CD1c-positive myeloid dendritic cell (primary cell): ENCODE results near the gene GORAB.

Experiments used
- DNase-seq: peaks from one replicate; pipeline ENCODE4 v3.0.0-alpha.2; 2016; ENCODE audit errors: extremely low spot score

GORAB gene

DNA sequence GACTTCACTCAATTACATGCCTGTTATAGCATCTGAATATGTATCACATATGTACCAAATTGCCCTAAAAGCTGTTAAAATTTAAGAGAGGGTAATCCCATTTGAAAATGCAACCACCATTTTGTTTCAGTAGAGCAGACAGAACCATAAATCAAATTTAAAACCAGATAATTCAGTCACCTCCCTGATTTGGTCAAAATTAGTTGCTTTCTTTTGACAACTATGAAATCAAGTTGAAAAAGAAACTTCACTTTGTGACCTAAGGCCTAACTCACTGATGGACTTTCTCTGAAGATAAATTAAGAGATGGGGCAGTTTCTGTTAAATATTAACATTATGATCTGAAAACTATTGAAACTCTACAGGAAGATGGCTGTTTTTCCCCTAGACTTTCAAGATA is 6.7 kb downstream of the GORAB start:
- no peak for DNase-seq

DNA sequence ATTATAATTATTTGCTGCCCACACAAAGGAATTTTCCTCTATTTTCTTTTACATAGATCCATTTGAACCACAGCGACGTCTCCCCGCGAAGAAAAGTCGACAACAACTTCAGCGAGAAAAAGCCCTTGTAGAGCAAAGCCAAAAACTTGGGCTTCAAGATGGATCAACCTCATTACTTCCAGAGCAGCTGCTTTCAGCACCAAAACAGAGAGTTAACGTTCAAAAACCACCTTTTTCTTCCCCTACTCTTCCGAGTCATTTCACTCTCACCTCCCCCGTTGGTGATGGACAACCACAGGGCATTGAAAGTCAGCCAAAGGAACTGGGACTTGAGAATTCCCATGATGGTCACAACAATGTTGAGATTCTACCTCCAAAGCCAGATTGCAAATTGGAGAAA is 7.2 kb downstream of the GORAB start:
- DNase-seq: no peak

DNA sequence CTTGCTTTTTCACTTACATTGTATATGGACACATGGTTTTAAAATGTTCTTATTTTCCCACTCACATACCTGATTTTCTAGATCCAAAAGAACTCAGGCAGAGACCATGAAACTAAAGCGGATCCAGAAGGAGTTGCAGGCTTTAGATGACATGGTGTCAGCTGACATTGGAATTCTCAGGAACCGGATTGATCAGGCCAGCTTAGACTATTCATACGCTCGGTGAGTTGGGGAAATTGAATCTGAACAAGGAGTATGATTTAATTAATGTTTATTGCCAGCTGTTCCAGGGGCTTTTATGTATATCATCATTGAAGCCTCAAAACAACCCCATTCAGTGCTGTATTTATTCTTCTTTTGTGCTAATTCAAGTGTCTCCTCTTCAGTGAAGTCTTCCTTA is 12.7 kb downstream of the GORAB start:
- DNase-seq: no peak

DNA sequence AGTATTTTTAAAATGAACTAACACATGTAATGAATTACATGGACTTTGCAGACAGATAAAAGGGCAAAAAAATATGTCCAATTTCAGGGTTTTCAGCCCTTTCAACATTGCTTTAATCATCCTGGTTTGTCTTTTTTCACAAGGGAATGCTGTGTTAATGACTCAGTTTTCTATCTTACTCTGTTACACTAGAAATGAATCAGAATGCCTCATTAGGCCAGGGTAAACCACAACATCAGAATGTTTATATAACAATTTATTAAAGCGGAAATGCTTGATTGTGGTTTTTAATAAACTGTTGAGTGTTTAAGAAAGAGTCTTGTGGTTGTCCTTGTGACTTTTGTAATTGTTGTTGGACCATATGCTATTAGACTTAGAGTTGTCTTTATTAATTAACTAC is 13.5 kb downstream of the GORAB start:
- no peak for DNase-seq

DNA sequence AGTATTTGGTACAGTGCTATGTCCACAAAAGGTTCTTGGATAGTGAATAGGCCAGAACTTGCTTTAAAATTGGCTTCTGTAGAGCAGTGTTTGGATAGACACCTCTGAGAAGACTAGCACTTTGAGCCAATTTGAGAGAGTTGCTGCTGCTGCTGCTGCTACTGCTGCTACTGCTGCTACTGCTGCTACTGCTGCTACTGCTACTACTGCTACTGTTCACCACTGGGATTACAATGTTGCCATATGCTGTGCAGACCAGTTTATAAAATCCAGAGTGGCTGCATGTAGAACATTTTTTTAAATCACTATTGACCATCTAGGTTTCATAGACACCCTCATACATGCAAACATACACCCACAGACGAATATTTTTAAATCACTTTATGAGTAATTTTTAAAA is 15.3 kb downstream of the GORAB start:
- DNase-seq: no peak

DNA sequence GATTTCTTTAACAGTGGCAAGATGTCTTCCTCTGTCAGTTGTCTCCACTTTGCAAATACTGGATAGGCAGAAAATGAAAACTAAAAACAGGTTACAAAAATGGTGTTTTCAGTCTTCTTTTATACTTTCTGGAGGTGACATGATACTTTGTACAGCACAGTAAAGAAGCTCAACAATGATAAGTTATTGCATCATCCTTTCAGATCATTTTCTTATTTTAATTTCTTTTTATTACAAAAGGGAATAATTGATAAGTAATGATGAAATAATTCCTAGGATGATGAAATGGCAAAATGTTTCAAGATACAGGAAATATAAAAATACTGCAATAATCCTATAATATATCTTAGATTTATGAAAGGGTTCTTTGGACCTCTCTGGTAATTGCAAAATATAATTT is 16.5 kb downstream of the GORAB start:
- DNase-seq: no peak

DNA sequence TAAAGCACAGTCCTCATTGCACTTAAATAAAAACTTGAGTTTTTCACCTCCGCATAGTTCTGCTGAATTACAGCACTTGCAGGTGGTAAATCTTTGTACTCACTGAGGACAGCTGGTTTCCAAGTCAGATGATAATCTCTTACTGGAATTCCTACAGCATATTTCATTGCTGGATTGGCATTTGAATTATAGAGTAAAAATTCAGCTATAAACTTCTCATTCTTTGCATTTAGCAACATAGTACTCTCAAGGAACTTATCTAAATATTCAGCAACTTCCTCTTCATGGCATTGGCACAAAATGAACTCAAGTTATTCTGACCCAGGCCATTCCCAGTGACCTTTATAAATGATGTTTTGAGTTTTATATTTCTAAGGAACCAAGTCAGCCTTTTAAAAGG is 23.4 kb downstream of the GORAB start:
- DNase-seq: no peak

DNA sequence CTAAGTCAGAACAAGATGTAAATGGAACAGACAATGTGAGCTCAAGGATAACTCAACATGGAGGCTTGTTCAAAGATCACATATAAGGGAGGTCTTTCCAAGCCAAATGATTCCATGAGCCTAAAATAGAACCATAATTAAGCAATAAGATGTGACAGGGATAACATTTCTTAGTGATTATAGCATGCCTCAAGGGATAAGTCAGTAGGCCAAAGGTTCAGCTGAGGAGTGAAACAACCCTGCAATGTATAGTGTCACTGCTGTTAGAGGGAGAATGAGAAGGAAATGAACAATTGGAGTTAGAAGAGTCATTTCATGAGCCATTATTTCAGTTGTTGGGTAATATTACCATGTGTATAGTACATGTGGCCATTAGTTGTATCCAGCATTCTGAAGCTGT is 25.0 kb downstream of the GORAB start:
- DNase-seq: no peak

DNA sequence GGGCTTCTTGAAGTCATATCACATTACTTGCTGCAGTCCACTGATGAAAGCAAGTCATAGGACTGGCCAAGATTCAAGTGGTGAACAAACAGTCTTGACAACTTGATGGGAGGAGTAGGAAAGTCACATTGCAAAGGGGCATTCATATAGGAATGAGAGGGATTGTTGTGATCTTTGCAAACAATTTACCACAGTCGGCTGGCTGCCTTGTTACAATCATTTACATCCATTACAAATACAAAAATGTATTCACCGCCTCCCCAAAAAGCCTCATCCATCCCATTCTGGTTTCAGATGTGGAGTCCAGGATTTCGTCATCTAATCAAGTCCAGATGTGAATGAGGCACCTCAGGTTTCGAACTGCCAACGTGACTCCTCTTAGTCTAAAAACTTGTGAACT is 26.8 kb downstream of the GORAB start:
- no peak for DNase-seq

DNA sequence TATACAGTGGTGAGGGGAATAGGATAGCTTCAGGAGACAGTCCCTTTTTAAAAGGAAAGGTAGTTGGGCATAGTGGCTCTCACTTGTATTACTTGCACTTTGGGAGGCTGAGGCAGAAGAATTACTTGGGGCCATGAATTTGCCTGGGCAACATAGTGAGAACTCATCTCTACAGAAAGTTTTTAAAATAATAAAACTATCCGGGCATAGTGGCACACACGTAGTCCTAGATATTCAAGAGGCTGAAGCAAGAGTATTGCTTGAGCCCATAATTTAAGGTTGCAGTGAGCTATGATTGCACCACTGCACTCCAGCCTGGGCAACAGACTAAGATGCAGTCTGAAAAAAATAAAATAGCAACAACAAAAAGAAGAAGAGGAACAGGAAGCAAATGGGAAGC is 27.2 kb downstream of the GORAB start:
- DNase-seq: no peak

DNA sequence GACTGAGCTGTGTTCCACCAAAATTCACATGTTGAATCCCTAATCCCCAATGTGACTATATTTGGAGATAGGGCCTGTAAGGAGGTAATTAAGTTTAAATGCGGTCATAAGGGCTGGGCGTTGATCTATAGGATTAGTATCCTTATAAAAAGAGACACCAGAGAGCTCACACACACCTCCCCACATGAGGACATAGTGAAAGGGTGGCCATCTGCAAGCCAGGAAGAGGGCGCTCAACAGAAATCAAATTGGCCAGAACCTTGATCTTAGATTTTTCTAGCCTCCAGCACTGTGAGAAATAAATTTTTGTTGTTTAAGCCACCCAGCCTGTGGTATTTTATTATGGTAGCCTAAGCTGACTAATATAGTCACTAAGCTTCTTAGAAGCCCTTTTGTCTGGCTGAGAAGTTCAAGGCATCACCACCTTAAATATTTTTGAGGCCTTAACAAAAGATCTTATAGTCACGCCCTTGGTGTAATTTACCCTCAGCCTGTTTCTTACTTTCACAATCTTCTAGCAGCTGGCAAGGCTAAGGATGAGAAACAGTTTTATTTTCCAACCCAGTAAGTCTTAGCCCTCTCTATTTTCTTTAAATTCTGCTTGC is 28.8 kb downstream of the GORAB start:
- DNase-seq: no peak

DNA sequence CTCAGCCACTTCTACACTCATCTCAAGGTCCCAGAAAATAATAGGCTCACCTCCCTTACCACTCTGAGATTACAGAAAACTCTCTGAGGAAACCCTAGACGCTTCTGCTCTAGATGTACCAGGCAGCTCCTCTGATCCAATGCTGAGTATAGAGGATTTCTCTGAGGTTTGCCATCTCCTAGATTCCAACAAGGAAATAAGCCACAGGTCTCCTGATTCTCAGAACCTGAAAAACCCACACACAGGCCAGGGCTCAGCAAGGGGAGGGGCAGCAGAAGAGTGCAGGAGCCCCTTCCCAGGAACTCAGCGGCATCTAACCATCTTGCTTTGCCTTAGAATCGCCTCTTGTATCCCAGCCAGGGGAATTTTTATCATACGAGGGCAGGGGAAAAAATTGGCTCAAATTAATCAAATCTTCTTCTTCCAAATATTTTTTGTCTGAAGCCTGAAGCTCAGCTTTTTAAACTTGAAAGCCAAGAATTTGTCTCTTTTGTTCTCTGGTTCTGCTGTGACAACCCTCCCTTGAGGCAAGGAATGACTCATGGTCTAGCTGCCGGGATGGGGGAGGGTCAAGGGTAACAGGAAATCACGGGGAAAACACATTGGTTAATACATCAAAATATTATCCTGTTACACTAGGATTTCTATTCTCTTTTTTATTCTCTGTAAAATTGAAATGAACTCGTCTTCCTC is 30.8 kb downstream of the GORAB start:
- DNase-seq: peak; percentile 15

DNA sequence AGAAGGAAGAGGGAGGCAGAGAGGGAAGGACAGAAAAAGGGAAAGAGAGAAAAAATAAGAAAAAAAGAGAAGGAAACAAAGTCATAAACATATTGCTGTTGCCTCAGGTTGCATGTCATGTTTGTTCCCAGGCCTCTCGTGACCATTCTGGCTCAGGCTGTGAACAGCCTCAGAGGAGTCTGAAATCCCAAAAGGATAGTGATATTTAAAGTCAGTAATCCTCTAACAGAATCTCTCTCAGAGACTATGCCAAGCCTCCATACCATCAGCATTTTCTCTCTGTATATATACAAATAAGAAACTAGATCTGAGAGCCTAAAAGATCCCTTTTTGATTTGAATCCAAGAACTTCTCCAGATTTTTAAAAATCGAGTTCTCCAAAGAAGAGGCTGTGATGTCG is 35.2 kb downstream of the GORAB start:
- no peak for DNase-seq

DNA sequence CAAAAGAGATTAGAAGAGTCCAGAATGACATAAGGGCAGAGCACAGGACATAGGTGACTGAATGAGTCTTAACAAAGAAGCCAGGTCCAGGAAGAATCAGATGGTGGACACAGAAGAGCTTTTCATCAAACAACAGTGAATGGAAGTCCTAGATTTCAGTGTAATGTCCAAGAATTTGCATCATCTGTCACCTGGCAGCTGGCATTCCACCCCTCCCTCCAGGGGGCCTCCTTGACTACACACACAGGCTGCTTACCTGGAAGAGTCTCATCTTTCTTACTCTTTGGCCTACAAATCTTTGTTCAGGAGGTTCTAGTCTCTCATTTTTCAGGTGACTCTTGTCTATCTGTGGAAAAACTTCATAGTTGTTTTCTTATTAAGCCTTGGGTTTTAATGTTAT is 36.2 kb downstream of the GORAB start:
- no peak for DNase-seq

DNA sequence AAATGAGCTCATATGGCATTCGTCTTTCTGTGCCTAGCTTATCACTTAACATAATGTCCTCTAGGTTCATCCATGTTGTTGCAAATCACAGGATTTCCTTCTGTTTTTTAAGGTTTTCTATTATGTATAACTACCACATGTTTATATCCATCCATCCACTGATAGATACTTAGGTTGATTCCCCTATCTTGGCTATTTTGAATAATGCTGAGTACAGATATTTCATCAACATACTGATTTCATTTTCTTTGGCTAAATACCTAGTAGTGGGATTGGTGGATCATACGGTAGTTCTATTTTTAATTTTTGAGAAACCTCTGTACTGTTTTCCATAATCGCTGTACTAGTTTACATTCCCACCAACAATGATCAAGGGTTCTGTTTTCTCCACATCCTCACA is 45.0 kb downstream of the GORAB start:
- no peak for DNase-seq

DNA sequence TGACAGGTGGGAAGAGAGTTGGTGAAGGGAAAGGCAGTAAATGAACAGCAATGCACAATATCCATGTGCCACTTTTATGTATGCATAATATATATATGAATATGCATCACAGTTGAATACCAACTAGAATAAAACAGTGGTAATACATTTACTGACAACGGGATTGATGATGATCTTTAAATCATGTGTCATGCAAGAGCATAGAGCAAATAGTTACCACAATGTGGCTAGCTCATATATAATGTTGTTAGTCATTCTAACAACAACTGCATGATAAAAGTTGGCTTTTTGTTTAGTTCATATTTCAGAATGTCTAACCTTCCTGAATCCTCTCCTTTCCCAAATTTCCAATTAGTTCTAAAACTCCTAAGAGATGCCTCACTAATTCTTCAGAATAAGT is 46.4 kb downstream of the GORAB start:
- DNase-seq: no peak

DNA sequence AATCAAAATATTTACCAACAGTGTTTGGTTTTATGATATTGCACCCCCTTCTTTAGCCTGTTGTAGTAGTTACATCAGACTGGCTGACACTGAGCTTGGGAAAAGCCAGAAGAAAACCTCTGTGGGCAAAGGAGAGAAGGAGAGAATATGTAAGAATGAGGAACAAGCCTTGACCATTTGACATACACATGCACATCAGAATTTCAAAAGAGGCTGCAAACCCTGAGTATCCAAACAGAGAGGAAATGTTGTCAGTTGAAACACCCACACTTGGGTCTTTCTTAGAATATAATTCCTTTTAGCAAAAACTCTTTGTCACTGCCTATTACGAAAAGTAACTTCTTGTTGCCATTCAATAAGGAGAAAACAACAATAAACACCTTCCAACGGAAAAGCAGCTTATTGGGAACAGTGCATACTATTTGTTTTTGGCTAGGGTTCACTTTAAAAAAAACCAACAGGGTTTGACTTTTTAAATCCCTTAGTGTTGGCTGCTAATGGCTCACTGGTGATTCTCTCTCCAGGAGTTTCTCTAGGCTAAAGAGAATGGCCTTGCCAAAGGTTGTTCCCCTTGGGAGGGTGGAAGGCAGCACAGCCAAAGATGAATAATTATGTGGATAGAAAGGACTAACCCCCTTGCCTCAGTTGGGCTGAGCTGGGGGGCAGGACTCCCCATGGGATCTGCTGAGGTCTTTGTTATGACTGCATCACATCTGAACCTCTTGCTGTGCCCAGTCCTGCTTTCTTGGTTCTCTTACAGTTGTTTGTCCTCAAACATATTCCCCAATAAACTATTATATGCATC is 48.9 kb downstream of the GORAB start:
- DNase-seq: peak; percentile 51

DNA sequence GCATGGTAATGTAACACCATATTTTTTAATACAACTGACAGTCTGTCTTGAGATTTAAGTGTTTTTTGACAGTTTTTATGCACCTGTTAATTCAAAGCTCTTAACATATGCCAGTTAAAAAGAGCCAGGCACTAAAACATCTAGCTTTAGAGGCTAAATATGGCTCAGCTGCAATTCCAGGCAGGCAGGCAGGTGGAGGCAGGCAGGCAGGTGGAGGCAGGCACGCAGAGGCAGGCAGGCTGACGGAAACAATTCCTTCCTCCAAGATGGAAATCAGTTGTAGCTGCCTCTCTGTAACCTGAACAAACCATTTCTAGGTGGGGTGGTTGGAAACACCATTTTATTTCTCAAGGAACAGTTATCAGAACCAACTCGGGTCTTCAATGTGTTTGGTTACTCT is 51.2 kb downstream of the GORAB start:
- DNase-seq: no peak

DNA sequence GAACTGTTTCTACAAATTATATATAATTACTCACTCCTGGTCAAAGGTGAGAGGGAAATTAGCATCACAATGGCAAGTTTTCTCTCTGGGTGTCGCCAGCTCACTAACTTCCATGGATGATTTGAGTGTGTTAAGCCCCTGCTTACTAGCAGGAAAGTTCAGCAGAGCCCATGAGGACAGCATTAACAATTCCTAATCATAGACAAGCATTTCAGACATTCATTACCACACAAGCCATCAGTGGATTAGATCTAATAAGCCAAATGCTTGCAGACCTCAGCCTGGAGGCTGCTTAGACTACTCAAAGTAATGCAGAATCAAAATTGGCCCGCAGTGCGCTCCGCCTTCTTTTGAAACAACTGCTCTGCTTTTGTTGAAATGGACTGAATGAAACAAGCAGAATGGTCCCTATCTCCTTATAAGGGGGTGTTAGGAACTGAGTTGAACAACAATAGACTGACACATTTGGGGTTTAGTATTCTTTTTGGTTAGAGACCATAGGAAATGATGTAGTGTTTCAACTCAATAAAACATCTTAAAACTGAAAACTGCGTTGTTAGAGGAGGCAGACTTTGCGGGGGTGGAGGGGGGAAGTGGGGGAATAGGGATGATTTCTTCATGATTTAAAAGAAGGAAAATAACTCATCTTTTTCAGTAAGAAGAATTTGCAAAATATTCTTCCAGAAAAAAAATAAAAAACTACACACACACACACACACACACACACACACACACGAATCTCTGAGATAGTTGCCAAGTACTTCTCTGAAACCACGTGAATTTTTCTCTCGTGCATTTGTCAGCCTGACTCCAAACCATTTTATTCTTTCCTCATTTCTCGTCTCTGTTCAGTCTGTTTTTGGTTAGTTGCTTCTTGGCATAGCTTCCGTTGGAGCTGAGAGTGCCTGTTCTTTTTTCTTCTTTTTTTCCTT is 54.6 kb downstream of the GORAB start:
- no peak for DNase-seq

DNA sequence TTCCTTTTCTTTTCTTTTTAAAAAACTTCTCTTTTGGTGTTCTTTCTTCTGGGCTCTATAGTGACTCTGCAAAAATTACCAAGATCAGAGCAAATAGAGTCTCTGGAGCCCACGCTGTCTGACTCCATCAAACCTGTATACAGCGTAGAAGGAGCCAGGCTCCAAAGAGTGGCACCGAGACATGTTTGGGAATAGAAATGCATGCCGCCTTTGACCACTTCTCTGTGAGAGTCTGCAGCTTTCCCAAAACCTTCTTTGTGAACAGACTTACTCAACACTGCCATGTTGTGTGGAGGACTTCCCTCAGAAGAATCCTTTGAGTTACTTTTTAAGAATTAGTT is 55.3 kb downstream of the GORAB start:
- DNase-seq: no peak

DNA sequence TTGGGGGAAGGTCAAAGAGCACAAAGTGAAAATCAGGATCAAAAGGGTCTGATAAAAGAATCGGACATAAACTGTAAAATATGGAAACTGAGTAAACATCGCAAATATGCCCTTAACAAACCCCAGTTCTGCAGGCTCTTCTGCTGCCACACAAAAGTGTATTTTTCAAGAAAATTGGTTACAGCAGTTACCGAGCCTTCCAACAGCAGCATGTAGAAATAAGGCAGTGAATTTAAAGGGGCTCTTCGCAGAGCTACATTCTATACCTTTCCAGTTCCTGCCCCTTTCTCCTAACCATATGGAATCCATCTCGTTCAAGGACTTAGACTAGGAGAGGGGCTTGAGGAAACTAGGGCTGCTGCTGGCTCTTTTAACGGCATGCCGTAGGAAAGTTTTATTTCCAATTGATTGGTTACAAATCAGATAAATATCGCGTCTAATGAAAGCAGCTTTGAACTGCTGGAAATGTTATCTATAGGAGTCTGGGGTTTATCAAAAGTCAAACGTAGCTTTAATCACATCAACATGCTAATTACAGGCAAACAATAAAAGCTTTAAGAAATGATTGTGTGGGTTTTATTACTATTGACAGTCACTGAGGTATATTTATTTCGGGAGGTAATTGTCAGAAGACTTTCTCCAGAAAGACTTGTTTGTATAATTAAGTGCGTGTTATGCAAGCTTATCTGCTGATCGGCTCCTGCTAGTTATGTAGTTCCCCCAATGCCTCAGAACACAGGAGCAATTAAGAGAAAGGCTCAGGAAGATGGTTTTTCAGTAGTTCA is 59.1 kb downstream of the GORAB start:
- DNase-seq: no peak
